Measurements from ENCODE around the gene SERPIND1. TPM values are rescaled to one million over a fixed set of nuclear protein-coding genes. Genes with fewer than 3 reads are reported as not detected.

Gene SERPIND1
- total and polyA plus RNA-seq, 2 of the 8 experiments (the other 6 are each of a cell fraction or from before 2014, with no cell fraction given) = not detected

DNA sequence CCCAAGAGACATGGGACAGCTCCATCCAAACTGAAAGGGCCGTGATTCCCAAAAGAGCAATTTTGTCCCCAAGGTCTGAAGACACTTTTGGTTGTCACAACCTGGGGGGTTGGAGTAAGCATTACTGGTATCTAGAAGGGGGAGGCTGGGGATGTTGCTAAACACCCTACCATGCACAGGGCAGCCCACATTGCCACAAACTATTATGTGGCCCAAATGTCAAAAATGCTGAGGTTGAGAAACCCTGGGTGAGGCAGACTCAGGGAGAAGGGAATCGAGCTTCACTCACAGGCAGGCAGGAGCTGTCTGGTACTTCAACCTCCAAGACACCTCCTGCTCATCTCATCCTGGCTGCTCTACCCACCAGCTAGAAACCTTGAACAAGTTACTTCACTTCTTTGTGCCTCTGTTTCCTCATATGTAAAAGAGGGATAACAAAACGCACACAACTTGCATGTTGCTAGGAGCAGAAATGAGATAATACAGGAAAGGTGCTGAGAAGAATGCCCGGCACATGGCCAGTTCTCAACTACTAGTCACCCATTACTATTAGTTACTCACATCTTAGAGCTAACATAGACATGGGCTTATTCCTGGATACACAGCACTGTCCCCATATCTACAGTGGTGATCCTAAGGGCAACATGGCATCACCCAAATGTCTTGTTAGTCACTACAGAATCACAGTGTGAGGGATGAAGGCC is 8.8 kb downstream of the SERPIND1 start:
- DNase-seq (ENCODE audit: low read depth in 1 of 2, low spot score in 2 of 2) (no peak), FAIRE-seq (no peak)
- H3K56ac ChIP-seq (replicated peaks; ENCODE audit: insufficient read length, low read depth, low read length) = no peak overlapping the region
- H3K4me3 ChIP-seq (ENCODE audit: extremely low read depth in 1 of 4, insufficient read depth in 2 of 4, low read depth in 3 of 4, low read length in 4 of 4) = no peak overlapping the region
- peaks cover 5 to 11% (median 6%) of the 10 kb centered on the region in 4 experiments; a peak in 5 of 7 replicates for H3K4me1 ChIP-seq (replicated peaks in 1 of 4; ENCODE audit: control insufficient read depth in 3 of 4, insufficient read depth in 4 of 4, low read length in 3 of 4)
- no peaks in the 10 kb centered on the region for H3K79me1 ChIP-seq (ENCODE audit: low read depth, low read length)
- H2BK15ac ChIP-seq (ENCODE audit: low read length) = no peak overlapping the region
- H2BK20ac ChIP-seq (ENCODE audit: low read length) = no peak overlapping the region
- H4K8ac ChIP-seq (ENCODE audit: extremely low read depth, insufficient read depth, low read length) = no peak overlapping the region
- H3K4me2 ChIP-seq (ENCODE audit: insufficient read depth in 1 of 2, low read depth in 2 of 2, low read length in 2 of 2) = no peak overlapping the region
- H3K9me3 ChIP-seq (ENCODE audit: insufficient read depth in 2 of 2, low read depth in 1 of 2, low read length in 1 of 2) = no peaks in the 10 kb centered on the region
- no peaks in the 10 kb centered on the region for H3K36me3 ChIP-seq (ENCODE audit: control insufficient read depth in 2 of 4, insufficient read depth in 4 of 4, low read length in 3 of 4)
- WGBS, 2 experiments (ENCODE audit: extremely low coverage in 1 of 2, insufficient coverage in 1 of 2, insufficient read length in 1 of 2, insufficient replicate concordance in 2 of 2, low coverage in 1 of 2, low lambda C conversion rate in 2 of 2, missing lambda C conversion rate in 1 of 2) = 84% methylated on average over 4 of the region's 4 CpGs; no CpG with 5 or more reads in 1 of the 2 experiments
- H2AK5ac ChIP-seq (ENCODE audit: low read depth, low read length) = no peak overlapping the region
- H4K5ac ChIP-seq (ENCODE audit: insufficient read length, low read depth, low read length) = no peak overlapping the region
- no peak overlapping the region for H4K91ac ChIP-seq (replicated peaks; ENCODE audit: insufficient read length, low read length)
- no peak overlapping the region for H3K18ac ChIP-seq (ENCODE audit: extremely low read depth, low read length)
- H3K14ac ChIP-seq (ENCODE audit: insufficient read length) = no peak overlapping the region
- CTCF ChIA-PET (ENCODE audit: partially characterized antibody) = interaction anchor here (0.6 to 3.8 kb wide), 12 partner anchors 10 to 272 kb away, joined by 3 to 26 read pairs (median 6); partner anchors contain the start of gene SERPIND1
- no peak overlapping the region for H2BK120ac ChIP-seq (replicated peaks; ENCODE audit: low read depth, low read length)
- POLR2A ChIA-PET (ENCODE audit: partially characterized antibody) = no interaction called here
- no peak overlapping the region for H2AFZ ChIP-seq (ENCODE audit: low read length)
- H2BK5ac ChIP-seq (ENCODE audit: low read depth, low read length) = no peak overlapping the region
- H3K27ac ChIP-seq (ENCODE audit: low read depth, low read length) = no peak overlapping the region
- H3K23me2 ChIP-seq (ENCODE audit: low read depth, low read length) = no peaks in the 10 kb centered on the region
- H4K20me1 ChIP-seq (replicated peaks in 1 of 2; ENCODE audit: control insufficient read depth in 1 of 2, insufficient read depth in 2 of 2, low read length in 2 of 2) = peaks cover 0 to 4% of the 10 kb centered on the region in 2 experiments
- no peaks in the 10 kb centered on the region for H3K79me2 ChIP-seq (ENCODE audit: control insufficient read depth in 1 of 2, insufficient read depth in 2 of 2, low read length in 2 of 2)
- H3K9ac ChIP-seq (replicated peaks in 1 of 4; ENCODE audit: extremely low read depth in 1 of 4, low read depth in 3 of 4, low read length in 3 of 4) = no peak overlapping the region
- H3K27me3 ChIP-seq (replicated peaks in 1 of 4; ENCODE audit: control insufficient read depth in 3 of 4, extremely low read depth in 1 of 4, insufficient read depth in 3 of 4, low read length in 3 of 4) = no peaks in the 10 kb centered on the region
- H2BK12ac ChIP-seq (ENCODE audit: low read depth, low read length) = no peak overlapping the region
- no peak overlapping the region for H3K23ac ChIP-seq (ENCODE audit: insufficient read length)
- H3K4ac ChIP-seq (replicated peaks; ENCODE audit: insufficient read length, low read depth, low read length) = no peak overlapping the region
- TF ChIP-seq SRF (IDR thresholded peaks at IDR 0.05; ENCODE audit: low read depth, low read length) (no peak), CEBPB (IDR thresholded peaks at IDR 0.05; ENCODE audit: low read depth, low read length) (no peak), BCL11A (IDR thresholded peaks at IDR 0.05; ENCODE audit: low read depth in 2 of 2, low read length in 2 of 2) (no peak), PHF8 (conservative IDR thresholded peaks at IDR 0.05; ENCODE audit: low read depth, low read length) (no peak), RXRA (IDR thresholded peaks at IDR 0.05; ENCODE audit: insufficient read depth, low read depth, low read length) (no peak), NRF1 (IDR thresholded peaks at IDR 0.05; ENCODE audit: low read depth, low read length) (no peak)

All from H1 (cell line).